ENCODE measurements around the gene PTPRN2. TPM values are rescaled to one million over a fixed set of nuclear protein-coding genes. Genes with fewer than 3 reads are reported as not detected.

The PTPRN2 gene
- total RNA-seq, 1 donor from 2014 or later: 2.4 TPM

DNA sequence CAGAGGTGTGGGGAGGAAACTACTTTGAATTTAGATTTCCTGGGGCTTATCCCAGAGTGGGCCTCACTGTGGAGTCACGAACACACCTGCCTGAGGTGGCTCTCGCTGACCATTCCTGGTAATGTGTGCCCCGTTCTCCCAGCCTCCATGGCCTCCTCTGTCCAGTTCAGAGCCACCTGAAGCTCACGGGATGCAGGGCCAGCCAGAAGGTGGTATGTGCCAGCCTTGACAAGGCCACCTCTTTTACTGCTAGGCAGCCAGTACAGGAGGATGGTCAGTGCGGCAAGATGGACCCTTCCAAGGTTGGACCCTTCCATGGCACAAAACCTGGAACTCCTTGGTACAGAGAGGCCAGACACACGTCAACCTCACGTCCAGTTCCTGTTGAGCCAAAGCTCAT is 1040.5 kb downstream of the PTPRN2 start:
- Histone ChIP-seq H3K36me3 (ENCODE audit: control insufficient read depth, insufficient read depth, low read length) (no peaks in the 10 kb centered on the region), H3K4me3 (ENCODE audit: low read depth, low read length) (no peak overlapping the region), H3K27me3 (ENCODE audit: control insufficient read depth, insufficient read depth, low read length) (no peaks in the 10 kb centered on the region)
- DNase-seq (ENCODE audit: low read depth): no peak
- TF ChIP-seq, protein P1, sequence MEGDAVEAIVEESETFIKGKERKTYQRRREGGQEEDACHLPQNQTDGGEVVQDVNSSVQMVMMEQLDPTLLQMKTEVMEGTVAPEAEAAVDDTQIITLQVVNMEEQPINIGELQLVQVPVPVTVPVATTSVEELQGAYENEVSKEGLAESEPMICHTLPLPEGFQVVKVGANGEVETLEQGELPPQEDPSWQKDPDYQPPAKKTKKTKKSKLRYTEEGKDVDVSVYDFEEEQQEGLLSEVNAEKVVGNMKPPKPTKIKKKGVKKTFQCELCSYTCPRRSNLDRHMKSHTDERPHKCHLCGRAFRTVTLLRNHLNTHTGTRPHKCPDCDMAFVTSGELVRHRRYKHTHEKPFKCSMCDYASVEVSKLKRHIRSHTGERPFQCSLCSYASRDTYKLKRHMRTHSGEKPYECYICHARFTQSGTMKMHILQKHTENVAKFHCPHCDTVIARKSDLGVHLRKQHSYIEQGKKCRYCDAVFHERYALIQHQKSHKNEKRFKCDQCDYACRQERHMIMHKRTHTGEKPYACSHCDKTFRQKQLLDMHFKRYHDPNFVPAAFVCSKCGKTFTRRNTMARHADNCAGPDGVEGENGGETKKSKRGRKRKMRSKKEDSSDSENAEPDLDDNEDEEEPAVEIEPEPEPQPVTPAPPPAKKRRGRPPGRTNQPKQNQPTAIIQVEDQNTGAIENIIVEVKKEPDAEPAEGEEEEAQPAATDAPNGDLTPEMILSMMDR (IDR thresholded peaks at IDR 0.05; ENCODE audit: insufficient read depth, low read length, poor library complexity, severe bottlenecking): no peak

- H3K36me3 ChIP-seq (ENCODE audit: control insufficient read depth, insufficient read depth, low read length): no peaks in the 10 kb centered on the region
- no peaks in the 10 kb centered on the region for H3K27me3 ChIP-seq (ENCODE audit: control insufficient read depth, insufficient read depth, low read length)
- TF ChIP-seq, protein P1 (IDR thresholded peaks at IDR 0.05; ENCODE audit: insufficient read depth, low read length, poor library complexity, severe bottlenecking): no peak
- no peak overlapping the region for H3K4me3 ChIP-seq (ENCODE audit: low read depth, low read length)
- no peak for DNase-seq (ENCODE audit: low read depth)
Observed at GRCh38 chr7:157545681-157546060, 1042.0 kb downstream of the PTPRN2 start.

- no peak for DNase-seq (ENCODE audit: low read depth)
- no peak overlapping the region for H3K4me3 ChIP-seq (ENCODE audit: low read depth, low read length)
- H3K36me3 ChIP-seq (ENCODE audit: control insufficient read depth, insufficient read depth, low read length): no peaks in the 10 kb centered on the region
- H3K27me3 ChIP-seq (ENCODE audit: control insufficient read depth, insufficient read depth, low read length): no peaks in the 10 kb centered on the region
- TF ChIP-seq, protein P1 (IDR thresholded peaks at IDR 0.05; ENCODE audit: insufficient read depth, low read length, poor library complexity, severe bottlenecking): no peak
Observed at GRCh38 chr7:157544980-157545680, 1042.5 kb downstream of the PTPRN2 start.

DNA sequence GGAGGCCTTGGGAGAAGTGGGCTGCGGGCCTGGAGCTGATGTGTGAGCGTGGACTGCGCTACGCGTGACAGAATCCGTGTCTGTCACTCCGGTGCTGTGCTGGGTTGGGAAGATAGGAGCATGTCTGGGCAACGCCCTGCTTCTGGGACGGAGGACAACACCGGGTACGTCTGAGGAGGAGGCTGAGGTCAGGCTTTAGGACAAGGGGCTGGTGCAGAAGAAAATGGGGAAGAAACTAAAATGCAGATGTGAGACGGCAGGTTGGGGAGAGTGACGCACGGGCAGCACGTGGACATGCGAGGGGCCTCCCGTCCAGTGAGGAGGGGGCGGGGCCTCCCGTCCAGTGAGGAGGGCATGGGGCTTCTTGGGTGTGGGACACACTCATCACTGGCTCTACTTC is 1043.4 kb downstream of the PTPRN2 start:
- no peak for DNase-seq (ENCODE audit: low read depth)
- TF ChIP-seq, protein P1 (IDR thresholded peaks at IDR 0.05; ENCODE audit: insufficient read depth, low read length, poor library complexity, severe bottlenecking): no peak
- H3K27me3 ChIP-seq (ENCODE audit: control insufficient read depth, insufficient read depth, low read length): no peaks in the 10 kb centered on the region
- H3K36me3 ChIP-seq (ENCODE audit: control insufficient read depth, insufficient read depth, low read length): no peaks in the 10 kb centered on the region
- no peak overlapping the region for H3K4me3 ChIP-seq (ENCODE audit: low read depth, low read length)

- no peak overlapping the region for H3K4me3 ChIP-seq (ENCODE audit: low read depth, low read length)
- TF ChIP-seq, protein P1 (IDR thresholded peaks at IDR 0.05; ENCODE audit: insufficient read depth, low read length, poor library complexity, severe bottlenecking): no peak
- H3K27me3 ChIP-seq (ENCODE audit: control insufficient read depth, insufficient read depth, low read length): no peaks in the 10 kb centered on the region
- no peaks in the 10 kb centered on the region for H3K36me3 ChIP-seq (ENCODE audit: control insufficient read depth, insufficient read depth, low read length)
- DNase-seq (ENCODE audit: low read depth): no peak
Observed at GRCh38 chr7:157543791-157544190, 1043.8 kb downstream of the PTPRN2 start.

DNA sequence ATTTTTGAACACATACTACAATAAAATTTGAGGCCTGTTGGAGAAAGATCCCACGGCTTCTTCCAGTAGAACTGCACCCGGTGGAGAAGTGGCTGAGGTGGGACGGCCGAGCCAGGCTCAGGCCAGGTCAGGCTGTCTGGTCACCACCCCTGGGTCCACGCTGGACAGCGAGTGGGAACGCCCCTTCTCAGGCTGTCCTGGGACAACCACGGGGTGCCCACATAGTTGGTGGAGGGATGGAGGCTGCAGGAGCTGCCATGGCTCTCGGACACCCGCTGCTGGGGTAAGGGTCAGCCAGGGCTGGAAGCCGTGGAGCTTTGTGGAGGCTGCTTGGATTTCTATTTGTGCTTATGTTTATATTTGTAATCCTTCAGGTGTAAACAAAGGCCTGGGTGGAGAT is 1044.3 kb downstream of the PTPRN2 start:
- no peak for DNase-seq (ENCODE audit: low read depth)
- Histone ChIP-seq H3K36me3 (ENCODE audit: control insufficient read depth, insufficient read depth, low read length) (no peaks in the 10 kb centered on the region), H3K27me3 (ENCODE audit: control insufficient read depth, insufficient read depth, low read length) (no peaks in the 10 kb centered on the region), H3K4me3 (ENCODE audit: low read depth, low read length) (no peak overlapping the region)
- TF ChIP-seq, protein P1 (IDR thresholded peaks at IDR 0.05; ENCODE audit: insufficient read depth, low read length, poor library complexity, severe bottlenecking): no peak

Data from kidney epithelial cell (primary cell).